ENCODE data around the gene DTYMK.

DTYMK gene

GRCh38 chr2:241703032-241703604 lies 16.5 kb upstream of the DTYMK start:
- FAIRE-seq = no peak

GRCh38 chr2:241702155-241703031 lies 15.8 kb upstream of the DTYMK start:
- FAIRE-seq = no peak

- FAIRE-seq = no peak
These were observed 15.0 kb upstream of the DTYMK start, which contains the start of gene ING5 for GRCh38 chr2:241701399-241702154. Gene ING5 (plus strand): TSS chr2:241702039. CDS start chr2:241702066, 27 bp downstream.

- FAIRE-seq = no peak
These were observed 14.5 kb upstream of the DTYMK start for GRCh38 chr2:241701149-241701398.

GRCh38 chr2:241695651-241696050 lies 9.0 kb upstream of the DTYMK start:
- FAIRE-seq = no peak

GRCh38 chr2:241692448-241692847 lies 5.8 kb upstream of the DTYMK start:
- FAIRE-seq = no peak

- FAIRE-seq = no peak
These were observed 3.6 kb upstream of the DTYMK start for GRCh38 chr2:241690202-241690717.

GRCh38 chr2:241689306-241689705 lies 2.7 kb upstream of the DTYMK start:
- no peak for FAIRE-seq

GRCh38 chr2:241686324-241686649 lies 328 bp downstream of the DTYMK start:
- FAIRE-seq = no peak

- FAIRE-seq = no peak
These were observed 5.6 kb downstream of the DTYMK start for GRCh38 chr2:241680827-241681599.

GRCh38 chr2:241680044-241680443 lies 6.6 kb downstream of the DTYMK start:
- FAIRE-seq = no peak

GRCh38 chr2:241678784-241679540 lies 7.7 kb downstream of the DTYMK start:
- no peak for FAIRE-seq

GRCh38 chr2:241678307-241678706 lies 8.3 kb downstream of the DTYMK start:
- no peak for FAIRE-seq

GRCh38 chr2:241677392-241677791 lies 9.2 kb downstream of the DTYMK start:
- FAIRE-seq = no peak

GRCh38 chr2:241676665-241677064 lies 9.9 kb downstream of the DTYMK start:
- FAIRE-seq = no peak

- no peak for FAIRE-seq
These were observed 10.7 kb downstream of the DTYMK start for GRCh38 chr2:241675885-241676284.

- no peak for FAIRE-seq
These were observed 12.6 kb downstream of the DTYMK start for GRCh38 chr2:241673797-241674725.

- FAIRE-seq = no peak
These were observed 13.4 kb downstream of the DTYMK start for GRCh38 chr2:241673189-241673663.

GRCh38 chr2:241672243-241673188 lies 14.1 kb downstream of the DTYMK start:
- FAIRE-seq = no peak
